Astrocyte (in vitro differentiated cells and primary cell): ENCODE data around the gene TRIM59. TPM values are rescaled to one million over a fixed set of nuclear protein-coding genes. Genes with fewer than 3 reads are reported as not detected.

Experiments used
- DNase-seq: peaks from one replicate; pipeline ENCODE4 v3.0.0-alpha.2; 2010; ENCODE audit warnings: low read depth
- FAIRE-seq: peaks from 2 replicates; lab custom pipeline; 2011; peaks lifted over from hg19 to GRCh38; lab: Jason Lieb, UNC
- H2AFZ ChIP-seq: 2 replicates; pipeline ENCODE4 v1.6.0; 2012; ENCODE audit warnings: low read depth, low read length, inconsistent platforms
- H3K27ac ChIP-seq: 2 replicates; pipeline ENCODE4 v1.5.1; 2011; ENCODE audit warnings: low read depth, low read length, inconsistent platforms
- H3K27me3 ChIP-seq: 2 replicates; pipeline ENCODE4 v1.6.0; 2011; ENCODE audit warnings: low read length, inconsistent platforms; ENCODE audit not compliant: insufficient read depth
- H3K36me3 ChIP-seq: 2 replicates; pipeline ENCODE4 v1.5.1; 2011; ENCODE audit warnings: low read length, inconsistent platforms; ENCODE audit not compliant: insufficient read depth
- H3K4me1 ChIP-seq: 2 replicates; pipeline ENCODE4 v1.5.1; 2011; ENCODE audit warnings: low read length, inconsistent platforms; ENCODE audit not compliant: insufficient read depth
- H3K4me2 ChIP-seq: 2 replicates; pipeline ENCODE4 v1.6.0; 2012; ENCODE audit warnings: low read length, inconsistent platforms
- H3K4me3 ChIP-seq: 2 replicates; pipeline ENCODE4 v1.5.1; 2011; ENCODE audit warnings: low read depth, mild to moderate bottlenecking, low read length, inconsistent platforms; ENCODE audit not compliant: insufficient read depth
- H3K79me2 ChIP-seq: 2 replicates; pipeline ENCODE4 v1.6.0; 2012; ENCODE audit warnings: mild to moderate bottlenecking, low read length, inconsistent platforms; ENCODE audit not compliant: insufficient read depth
- H3K9ac ChIP-seq: 2 replicates; pipeline ENCODE4 v1.6.0; 2012; ENCODE audit warnings: mild to moderate bottlenecking, low read length, inconsistent platforms
- H3K9me3 ChIP-seq: 2 replicates; pipeline ENCODE4 v1.5.1; 2012; ENCODE audit warnings: low read depth, mild to moderate bottlenecking, low read length, inconsistent platforms; ENCODE audit not compliant: insufficient read depth
- H4K20me1 ChIP-seq: 2 replicates; pipeline ENCODE4 v1.6.0; 2012; ENCODE audit warnings: low read length, inconsistent platforms; ENCODE audit not compliant: insufficient read depth
- H3K27ac Mint-ChIP-seq: one replicate; pipeline ENCODE4 v1.8.0; 2021; ENCODE audit warnings: mild to moderate bottlenecking, mixed read lengths; ENCODE audit not compliant: unreplicated experiment
- H3K27me3 Mint-ChIP-seq: one replicate; pipeline ENCODE4 v1.8.0; 2021; ENCODE audit warnings: low read depth, mixed read lengths; ENCODE audit not compliant: unreplicated experiment
- H3K36me3 Mint-ChIP-seq: one replicate; pipeline ENCODE4 v1.8.0; 2021; ENCODE audit warnings: low read depth, mixed read lengths; ENCODE audit not compliant: unreplicated experiment
- H3K4me1 Mint-ChIP-seq: one replicate; pipeline ENCODE4 v1.8.0; 2021; ENCODE audit warnings: low read depth, mixed read lengths; ENCODE audit not compliant: unreplicated experiment
- H3K4me3 Mint-ChIP-seq: one replicate; pipeline ENCODE4 v1.8.0; 2021; ENCODE audit warnings: mild to moderate bottlenecking, moderate library complexity, mixed read lengths; ENCODE audit not compliant: unreplicated experiment
- H3K9me3 Mint-ChIP-seq: one replicate; pipeline ENCODE4 v1.8.0; 2021; ENCODE audit warnings: mild to moderate bottlenecking, mixed read lengths; ENCODE audit not compliant: unreplicated experiment
- EZH2 ChIP-seq: IDR thresholded peaks from 2 replicates; pipeline ENCODE4 v1.6.1; 2012; ENCODE audit warnings: mild to moderate bottlenecking, low read length, inconsistent platforms; ENCODE audit not compliant: insufficient read depth
- total RNA-seq: library from RNA; stranded (reverse); gene quantifications from 2 replicates; pipeline ENCODE4 v1.2.1, GENCODE V29; 2021
- TF ChIP-seq, protein P1 (sequence below): IDR thresholded peaks from 2 replicates; pipeline ENCODE4 v1.5.1; 2011; ENCODE audit warnings: low read depth, mild to moderate bottlenecking, inconsistent platforms, low read length, moderate library complexity; ENCODE audit not compliant: insufficient read depth

The TRIM59 gene
- total RNA-seq, 1 donor from 2014 or later, result 20.6 TPM

DNA sequence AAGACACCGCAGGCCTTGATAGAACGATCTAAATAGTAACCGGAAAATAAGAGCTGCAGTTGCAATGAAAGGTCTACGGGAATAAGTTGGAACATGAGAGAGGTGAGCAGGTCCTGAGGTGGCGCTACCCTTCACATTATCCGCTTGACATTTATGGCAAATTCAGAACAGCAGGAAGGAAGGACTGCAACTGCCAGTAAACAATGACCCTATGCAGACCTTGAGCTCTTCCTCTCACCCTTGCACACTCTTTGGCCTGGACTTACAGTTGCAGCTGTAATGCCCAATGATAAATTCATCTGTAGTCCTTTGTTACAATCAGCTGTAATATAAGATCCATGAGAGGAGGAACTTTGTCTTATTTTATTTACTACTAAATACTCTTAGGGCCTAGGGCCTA, 32.3 kb upstream of the TRIM59 start:
- FAIRE-seq (no peak), DNase-seq (no peak)
- Histone ChIP-seq H3K4me1 (peaks cover 14% of the 10 kb centered on the region), H3K9me3 (no peaks in the 10 kb centered on the region), H2AFZ (no peak overlapping the region), H3K27me3 (no peaks in the 10 kb centered on the region), H3K4me3 (no peak overlapping the region), H3K9ac (no peak overlapping the region), H3K27ac (no peak overlapping the region), H4K20me1 (no peaks in the 10 kb centered on the region), H3K4me2 (no peak overlapping the region), H3K79me2 (no peaks in the 10 kb centered on the region), H3K36me3 (no peaks in the 10 kb centered on the region)
- Mint-ChIP-seq H3K27me3 (no peaks in the 10 kb centered on the region), H3K4me1 (peaks cover 15% of the 10 kb centered on the region), H3K36me3 (peaks cover 3% of the 10 kb centered on the region), H3K27ac (no peak overlapping the region), H3K9me3 (no peaks in the 10 kb centered on the region), H3K4me3 (no peak overlapping the region)
- TF ChIP-seq EZH2, result no peak
- TF ChIP-seq, protein P1, sequence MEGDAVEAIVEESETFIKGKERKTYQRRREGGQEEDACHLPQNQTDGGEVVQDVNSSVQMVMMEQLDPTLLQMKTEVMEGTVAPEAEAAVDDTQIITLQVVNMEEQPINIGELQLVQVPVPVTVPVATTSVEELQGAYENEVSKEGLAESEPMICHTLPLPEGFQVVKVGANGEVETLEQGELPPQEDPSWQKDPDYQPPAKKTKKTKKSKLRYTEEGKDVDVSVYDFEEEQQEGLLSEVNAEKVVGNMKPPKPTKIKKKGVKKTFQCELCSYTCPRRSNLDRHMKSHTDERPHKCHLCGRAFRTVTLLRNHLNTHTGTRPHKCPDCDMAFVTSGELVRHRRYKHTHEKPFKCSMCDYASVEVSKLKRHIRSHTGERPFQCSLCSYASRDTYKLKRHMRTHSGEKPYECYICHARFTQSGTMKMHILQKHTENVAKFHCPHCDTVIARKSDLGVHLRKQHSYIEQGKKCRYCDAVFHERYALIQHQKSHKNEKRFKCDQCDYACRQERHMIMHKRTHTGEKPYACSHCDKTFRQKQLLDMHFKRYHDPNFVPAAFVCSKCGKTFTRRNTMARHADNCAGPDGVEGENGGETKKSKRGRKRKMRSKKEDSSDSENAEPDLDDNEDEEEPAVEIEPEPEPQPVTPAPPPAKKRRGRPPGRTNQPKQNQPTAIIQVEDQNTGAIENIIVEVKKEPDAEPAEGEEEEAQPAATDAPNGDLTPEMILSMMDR, result no peak

DNA sequence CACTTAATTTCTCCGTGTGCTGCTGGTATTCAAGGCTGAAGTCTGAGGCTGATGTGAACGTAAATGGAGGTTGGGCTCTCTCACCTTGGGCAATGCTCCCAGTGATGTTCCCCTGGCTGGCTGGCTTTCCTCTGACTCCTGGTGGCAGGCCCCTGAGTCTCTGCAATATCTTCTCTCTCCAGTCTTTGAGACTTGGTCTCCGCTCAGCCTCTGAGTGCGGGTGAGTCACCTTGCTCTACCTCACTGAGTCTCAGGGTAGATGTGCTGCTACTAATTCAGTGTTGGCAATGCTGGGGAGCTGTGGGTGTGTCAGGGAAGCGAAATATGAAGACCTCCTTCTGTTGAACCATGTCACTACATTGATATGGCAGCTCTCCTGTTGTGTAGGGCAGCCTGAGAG, 31.3 kb upstream of the TRIM59 start:
- peaks cover 3% of the 10 kb centered on the region for H3K36me3 Mint-ChIP-seq
- TF ChIP-seq, protein P1, result no peak
- TF ChIP-seq EZH2, result no peak
- no peak overlapping the region for H3K4me3 ChIP-seq
- no peak overlapping the region for H3K27ac Mint-ChIP-seq
- no peaks in the 10 kb centered on the region for H4K20me1 ChIP-seq
- H2AFZ ChIP-seq, result no peak overlapping the region
- H3K9me3 Mint-ChIP-seq, result no peaks in the 10 kb centered on the region
- H3K9me3 ChIP-seq, result no peaks in the 10 kb centered on the region
- no peaks in the 10 kb centered on the region for H3K36me3 ChIP-seq
- no peak overlapping the region for H3K4me3 Mint-ChIP-seq
- H3K79me2 ChIP-seq, result no peaks in the 10 kb centered on the region
- DNase-seq (peak; percentile 41), FAIRE-seq (no peak)
- no peaks in the 10 kb centered on the region for H3K27me3 ChIP-seq
- H3K27ac ChIP-seq, result no peak overlapping the region
- H3K9ac ChIP-seq, result no peak overlapping the region
- peaks cover 15% of the 10 kb centered on the region for H3K4me1 Mint-ChIP-seq
- H3K4me1 ChIP-seq, result peaks cover 11% of the 10 kb centered on the region
- no peaks in the 10 kb centered on the region for H3K27me3 Mint-ChIP-seq
- no peak overlapping the region for H3K4me2 ChIP-seq

DNA sequence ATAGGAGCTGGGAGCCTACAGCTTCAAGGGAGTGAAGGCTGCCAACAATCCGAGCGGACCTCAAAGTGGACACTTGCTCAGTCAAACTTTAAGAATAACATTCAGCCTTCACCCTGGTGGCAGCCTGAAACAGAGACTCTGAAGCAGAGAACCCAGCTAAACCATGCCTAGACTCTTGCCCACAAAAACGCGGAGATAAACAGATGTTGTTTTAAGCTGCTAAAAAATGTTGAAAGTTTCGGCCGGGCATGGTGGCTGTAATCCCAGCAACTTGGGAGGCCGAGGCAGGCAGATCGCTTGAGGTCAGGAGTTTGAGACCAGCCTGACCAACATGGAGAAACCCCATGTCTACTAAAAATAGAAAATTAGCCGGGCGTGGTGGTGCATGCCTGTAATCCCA, 29.8 kb upstream of the TRIM59 start:
- no peaks in the 10 kb centered on the region for H3K79me2 ChIP-seq
- no peak overlapping the region for H3K4me2 ChIP-seq
- no peaks in the 10 kb centered on the region for H3K9me3 ChIP-seq
- no peaks in the 10 kb centered on the region for H3K27me3 ChIP-seq
- Mint-ChIP-seq H3K4me3 (no peak overlapping the region), H3K27ac (no peak overlapping the region), H3K4me1 (peaks cover 15% of the 10 kb centered on the region), H3K36me3 (peaks cover 3% of the 10 kb centered on the region), H3K9me3 (no peaks in the 10 kb centered on the region), H3K27me3 (no peaks in the 10 kb centered on the region)
- no peak overlapping the region for H3K4me3 ChIP-seq
- peaks cover 22% of the 10 kb centered on the region for H3K4me1 ChIP-seq
- no peaks in the 10 kb centered on the region for H3K36me3 ChIP-seq
- DNase-seq (no peak), FAIRE-seq (no peak)
- no peak overlapping the region for H3K9ac ChIP-seq
- TF ChIP-seq EZH2, result no peak
- TF ChIP-seq, protein P1, result no peak
- no peak overlapping the region for H2AFZ ChIP-seq
- no peak overlapping the region for H3K27ac ChIP-seq
- no peaks in the 10 kb centered on the region for H4K20me1 ChIP-seq
